ENCODE results near the gene DNALI1.

Gene DNALI1

DNA sequence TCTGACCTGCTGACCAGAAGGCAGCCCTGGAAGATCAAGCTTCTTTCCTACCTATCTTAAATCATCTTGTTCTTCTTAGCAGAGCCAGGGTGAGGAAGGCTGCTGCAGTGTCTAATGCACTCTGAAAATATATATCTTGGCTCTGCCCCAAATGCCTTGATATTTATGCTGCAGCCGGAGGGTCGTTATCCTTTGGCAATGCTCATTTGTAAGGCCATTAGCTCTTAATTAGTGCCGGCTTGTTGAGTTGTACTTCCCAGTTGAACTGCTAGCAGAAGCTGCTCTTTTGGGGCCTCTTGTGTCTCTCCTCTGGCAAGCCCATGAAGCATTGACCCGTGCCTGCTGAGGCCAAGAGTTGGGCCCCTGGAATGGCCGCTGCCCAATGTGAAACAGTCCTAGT lies 43.2 kb downstream of the DNALI1 start:
- peaks cover 9% of the 10 kb centered on the region for H3K27me3 ChIP-seq (ENCODE audit: low read depth)
- H3K4me3 ChIP-seq, result no peak overlapping the region
- H3K36me3 ChIP-seq (replicated peaks), result 0 out of 2 replicates have a peak, but pooled peaks cover 3% of the 10 kb centered on the region
- H3K4me1 ChIP-seq, result peaks cover 5% of the 10 kb centered on the region
- no peak for DNase-seq (ENCODE audit: low spot score in 2 of 2)
- in situ Hi-C loops (cut with MboI; ENCODE audit: low sequenced_read_pairs), result loop anchor here (5.0 to 25.0 kb wide), 2 partner anchors 82 to 362 kb away; no protein-coding TSS in a partner anchor
- 0 out of 2 replicates have a peak, but pooled peaks cover 2% of the 10 kb centered on the region for H3K9me3 ChIP-seq

DNA sequence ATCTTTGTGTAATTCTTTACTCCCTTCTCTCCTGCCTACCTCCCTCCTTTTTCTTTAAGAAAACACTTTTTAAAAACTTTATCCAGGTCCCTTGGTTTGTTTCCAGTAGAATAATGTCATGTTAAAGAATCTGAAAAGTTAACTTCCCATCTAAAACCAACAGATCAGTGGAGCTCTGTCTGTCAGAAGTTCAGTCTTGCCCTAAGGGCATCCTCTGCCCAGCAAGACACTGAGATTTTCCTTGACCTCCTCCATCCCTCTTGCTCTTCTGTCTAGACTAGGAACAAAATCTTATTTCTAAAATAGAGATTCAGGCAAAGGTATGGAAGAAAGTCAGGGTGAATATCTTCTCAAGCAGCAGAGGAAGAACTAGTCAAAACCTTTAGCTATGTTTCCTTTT lies 44.7 kb downstream of the DNALI1 start:
- in situ Hi-C loops (cut with MboI; ENCODE audit: low sequenced_read_pairs), result no loop called here
- DNase-seq (ENCODE audit: low spot score in 2 of 2), result no peak
- H3K36me3 ChIP-seq (replicated peaks), result no peaks in the 10 kb centered on the region
- H3K9me3 ChIP-seq, result no peaks in the 10 kb centered on the region
- H3K27me3 ChIP-seq (ENCODE audit: low read depth), result peaks cover 9% of the 10 kb centered on the region
- H3K4me1 ChIP-seq, result peaks cover under 1% of the 10 kb centered on the region; the same call in 1 of the 2 replicates
- no peak overlapping the region for H3K4me3 ChIP-seq

DNA sequence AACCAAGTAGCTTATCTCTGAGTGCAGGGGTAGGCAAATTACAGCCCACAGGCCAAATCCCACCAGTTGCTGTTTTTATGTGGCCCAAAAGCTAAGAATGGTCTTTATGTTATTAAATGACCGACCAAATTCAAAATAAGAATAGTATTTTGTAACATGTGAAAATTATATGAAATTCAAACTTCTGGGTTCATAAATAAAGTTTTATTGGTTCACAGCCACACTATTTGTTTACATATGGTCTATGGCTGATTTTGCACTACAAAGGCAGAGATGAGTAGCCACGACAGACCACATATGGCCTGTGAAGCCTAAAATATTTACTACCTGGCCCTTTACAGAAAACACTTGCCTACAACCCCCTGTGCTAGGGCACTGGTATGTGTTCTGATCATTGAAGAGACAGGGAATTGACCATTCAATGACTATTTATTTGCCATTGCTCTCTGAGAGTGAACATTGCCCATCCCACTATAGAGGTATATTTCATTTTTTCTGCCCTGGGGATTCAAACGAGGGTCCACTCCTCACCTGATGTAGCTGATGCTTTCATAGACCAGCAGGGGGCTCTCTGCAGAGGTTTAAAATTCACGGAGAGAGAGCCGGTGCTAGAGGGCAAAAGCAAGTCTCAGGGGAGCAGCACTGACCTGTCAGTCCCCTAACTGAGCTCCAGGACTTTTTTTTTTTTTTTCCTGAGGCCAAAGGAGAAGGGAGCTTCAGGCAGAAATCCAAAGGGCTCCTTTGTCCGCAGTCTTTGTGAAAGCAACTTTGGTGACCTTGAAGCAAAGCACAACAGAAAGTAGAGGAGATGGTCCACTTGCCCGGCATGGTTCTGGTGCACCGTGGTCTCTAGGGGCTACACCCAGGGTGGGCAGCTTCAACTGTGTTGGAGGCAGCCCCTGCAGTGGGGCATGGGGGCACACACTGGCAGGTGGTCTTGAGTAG lies 46.3 kb downstream of the DNALI1 start:
- Histone ChIP-seq H3K4me1 (no peaks in the 10 kb centered on the region), H3K36me3 (replicated peaks) (no peaks in the 10 kb centered on the region), H3K4me3 (no peak overlapping the region), H3K27me3 (ENCODE audit: low read depth) (peaks cover 17% of the 10 kb centered on the region), H3K9me3 (no peaks in the 10 kb centered on the region)
- peak; percentile 68 to 70 for DNase-seq (ENCODE audit: low spot score in 2 of 2)
- in situ Hi-C loops (cut with MboI; ENCODE audit: low sequenced_read_pairs), result no loop called here

DNA sequence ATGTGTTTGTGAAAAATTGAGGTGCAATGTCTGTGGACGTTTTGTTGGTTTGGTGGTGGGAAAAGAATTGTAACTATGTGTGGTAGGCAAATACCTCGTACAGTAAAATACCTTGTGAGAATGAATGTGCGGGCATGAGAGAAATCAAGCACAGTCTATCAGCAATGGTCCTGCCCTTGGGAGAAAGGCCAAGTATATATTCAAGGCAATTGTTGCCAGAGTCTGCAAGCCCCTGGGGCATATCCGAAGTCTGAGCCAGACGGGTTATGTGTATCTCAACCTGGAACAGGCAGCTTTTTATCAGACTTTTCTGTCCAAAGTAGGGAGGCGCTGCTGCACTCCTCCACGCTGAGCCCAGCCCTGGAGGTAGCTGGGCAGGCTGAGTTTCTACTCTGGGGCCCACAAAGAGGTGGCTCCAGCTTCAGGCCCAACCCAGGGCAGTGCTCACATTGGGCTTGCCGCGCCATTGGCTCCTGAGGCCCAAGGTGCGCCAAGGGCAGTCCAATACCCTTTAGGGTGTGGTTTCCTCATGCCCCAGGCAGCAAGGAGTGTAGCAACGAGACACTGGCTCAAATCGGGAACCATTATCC lies 48.4 kb downstream of the DNALI1 start:
- no peak for DNase-seq (ENCODE audit: low spot score in 2 of 2)
- Histone ChIP-seq H3K27me3 (ENCODE audit: low read depth) (peaks cover 36% of the 10 kb centered on the region), H3K4me1 (no peaks in the 10 kb centered on the region), H3K9me3 (no peaks in the 10 kb centered on the region), H3K4me3 (no peak overlapping the region), H3K36me3 (replicated peaks) (no peaks in the 10 kb centered on the region)
- in situ Hi-C loops (cut with MboI; ENCODE audit: low sequenced_read_pairs), result no loop called here

DNA sequence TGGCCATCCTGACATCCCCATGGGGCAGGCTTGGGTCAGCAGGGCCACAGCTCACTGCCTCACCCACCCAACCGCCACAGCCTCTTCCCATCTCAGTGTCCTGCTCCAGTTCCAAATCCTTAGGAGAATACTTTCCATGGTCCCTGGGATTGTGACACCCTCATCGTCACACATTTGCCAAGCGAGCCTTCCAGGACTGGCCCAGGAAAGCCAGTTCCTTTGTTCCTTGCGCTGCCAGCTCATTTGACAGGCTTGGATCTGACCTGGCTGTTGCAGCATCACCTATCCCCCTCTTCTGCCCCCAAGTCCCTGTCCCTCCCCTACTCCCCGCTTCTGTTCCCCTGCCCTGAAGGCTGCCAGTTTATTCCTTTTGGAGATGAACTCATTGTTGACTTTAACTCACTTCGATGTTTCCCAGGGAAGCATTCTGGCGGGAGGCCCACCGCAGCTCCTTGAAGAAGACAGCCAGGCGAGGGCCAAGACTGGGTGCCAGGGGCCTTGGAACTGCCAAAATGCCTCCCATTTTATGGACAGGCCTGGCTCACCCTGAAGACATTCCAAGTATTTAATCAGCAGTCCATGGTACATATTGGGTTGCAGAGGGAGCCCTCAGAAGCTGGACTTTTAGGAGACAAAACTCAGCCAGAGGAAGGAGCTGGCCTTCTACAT lies 49.2 kb downstream of the DNALI1 start:
- H3K4me1 ChIP-seq, result no peaks in the 10 kb centered on the region
- DNase-seq (ENCODE audit: low spot score in 2 of 2), result no peak

DNA sequence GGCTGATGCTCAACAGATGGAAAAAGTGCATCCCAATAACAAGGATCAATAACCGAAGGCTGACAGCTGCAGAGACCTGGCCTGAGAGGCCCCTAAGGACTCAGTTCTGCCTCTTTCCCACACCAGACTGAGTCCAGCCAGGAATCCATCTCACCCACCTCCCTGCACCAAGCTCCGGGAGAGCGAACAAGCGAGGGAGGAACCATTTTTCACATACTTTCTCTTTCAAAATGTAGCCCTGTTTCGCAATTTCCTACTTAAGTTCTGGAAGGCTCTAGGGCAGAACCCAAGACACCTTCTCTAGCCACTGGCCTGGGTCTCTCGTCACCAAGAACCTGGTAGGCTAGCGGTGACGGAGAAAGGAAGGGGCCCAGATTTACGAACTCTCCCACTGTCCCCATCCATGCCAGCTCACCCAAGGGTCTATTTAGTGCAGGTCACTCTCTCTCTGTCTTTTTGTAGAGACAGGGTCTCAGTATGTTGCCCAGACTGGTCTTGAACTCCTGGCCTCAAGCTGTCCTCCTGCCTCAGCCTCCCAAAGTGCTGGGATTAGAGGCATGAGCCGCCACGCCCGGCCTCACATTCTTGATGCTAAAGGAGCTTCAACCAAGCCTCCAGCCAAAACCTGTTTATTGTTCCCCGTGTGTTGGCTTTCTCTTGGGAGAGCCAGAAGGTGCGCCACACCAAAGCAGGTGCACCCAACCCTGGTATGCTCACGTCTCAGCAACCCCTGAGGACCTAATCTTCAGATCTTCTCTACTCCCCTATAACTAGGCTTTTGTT lies 49.9 kb downstream of the DNALI1 start:
- no peak for DNase-seq (ENCODE audit: low spot score in 2 of 2)
- H3K36me3 ChIP-seq (replicated peaks), result no peaks in the 10 kb centered on the region
- in situ Hi-C loops (cut with MboI; ENCODE audit: low sequenced_read_pairs), result no loop called here
- H3K4me1 ChIP-seq, result no peaks in the 10 kb centered on the region
- H3K4me3 ChIP-seq, result no peak overlapping the region
- H3K27me3 ChIP-seq (ENCODE audit: low read depth), result peaks cover 38% of the 10 kb centered on the region
- no peaks in the 10 kb centered on the region for H3K9me3 ChIP-seq

More for the DNA sequence above, 49.2 kb downstream of the DNALI1 start:
- Histone ChIP-seq H3K27me3 (ENCODE audit: low read depth) (peaks cover 36% of the 10 kb centered on the region), H3K9me3 (no peaks in the 10 kb centered on the region), H3K36me3 (replicated peaks) (no peaks in the 10 kb centered on the region), H3K4me3 (no peak overlapping the region)
- in situ Hi-C loops (cut with MboI; ENCODE audit: low sequenced_read_pairs), result no loop called here

DNA sequence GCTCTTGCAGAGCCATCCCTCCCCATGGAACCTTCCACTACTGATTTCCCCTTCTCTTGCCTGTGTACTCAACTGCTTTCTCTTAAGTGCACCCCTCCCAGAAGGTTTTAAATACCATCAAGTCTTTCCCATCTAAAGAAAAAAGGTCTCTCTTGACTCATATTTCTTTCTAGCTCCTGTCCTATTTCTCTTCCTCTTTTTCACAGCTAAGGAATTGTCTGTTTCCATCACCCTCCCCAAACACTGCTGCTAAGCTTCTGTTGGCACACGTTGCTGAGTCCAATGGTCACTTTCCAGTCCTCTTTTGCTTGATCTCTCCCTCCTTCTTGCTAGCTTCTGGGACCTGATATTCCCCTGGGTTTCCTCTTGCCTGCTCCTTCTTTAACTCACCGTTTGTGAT lies 52.3 kb downstream of the DNALI1 start:
- H3K9me3 ChIP-seq, result no peaks in the 10 kb centered on the region
- H3K4me1 ChIP-seq, result no peaks in the 10 kb centered on the region
- peaks cover 45% of the 10 kb centered on the region for H3K27me3 ChIP-seq (ENCODE audit: low read depth)
- H3K36me3 ChIP-seq (replicated peaks), result no peaks in the 10 kb centered on the region
- no peak for DNase-seq (ENCODE audit: low spot score in 2 of 2)
- H3K4me3 ChIP-seq, result no peak overlapping the region
- in situ Hi-C loops (cut with MboI; ENCODE audit: low sequenced_read_pairs), result no loop called here

DNA sequence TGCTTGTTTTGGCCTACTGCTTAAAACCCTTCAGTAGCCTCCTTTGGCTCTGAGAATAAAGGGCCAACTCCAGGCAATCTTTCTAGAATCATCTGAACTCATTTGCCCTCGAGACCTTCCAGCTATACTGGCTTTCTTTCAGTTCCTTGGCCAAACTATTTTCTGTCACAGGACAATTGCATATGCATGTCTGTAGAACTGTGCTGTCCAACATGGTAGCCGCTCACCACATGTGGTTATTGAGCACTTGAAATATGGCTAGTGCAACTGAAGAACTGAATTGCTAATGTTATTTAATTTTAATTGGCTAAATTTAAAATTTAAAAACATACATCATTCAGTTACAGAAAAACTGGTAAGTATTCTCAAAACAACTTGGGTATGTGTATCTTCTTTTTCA lies 53.3 kb downstream of the DNALI1 start:
- no peak for DNase-seq (ENCODE audit: low spot score in 2 of 2)
- no peaks in the 10 kb centered on the region for H3K4me1 ChIP-seq
- H3K4me3 ChIP-seq, result no peak overlapping the region
- H3K36me3 ChIP-seq (replicated peaks), result no peaks in the 10 kb centered on the region
- peaks cover 48% of the 10 kb centered on the region for H3K27me3 ChIP-seq (ENCODE audit: low read depth)
- H3K9me3 ChIP-seq, result no peaks in the 10 kb centered on the region
- in situ Hi-C loops (cut with MboI; ENCODE audit: low sequenced_read_pairs), result no loop called here

DNA sequence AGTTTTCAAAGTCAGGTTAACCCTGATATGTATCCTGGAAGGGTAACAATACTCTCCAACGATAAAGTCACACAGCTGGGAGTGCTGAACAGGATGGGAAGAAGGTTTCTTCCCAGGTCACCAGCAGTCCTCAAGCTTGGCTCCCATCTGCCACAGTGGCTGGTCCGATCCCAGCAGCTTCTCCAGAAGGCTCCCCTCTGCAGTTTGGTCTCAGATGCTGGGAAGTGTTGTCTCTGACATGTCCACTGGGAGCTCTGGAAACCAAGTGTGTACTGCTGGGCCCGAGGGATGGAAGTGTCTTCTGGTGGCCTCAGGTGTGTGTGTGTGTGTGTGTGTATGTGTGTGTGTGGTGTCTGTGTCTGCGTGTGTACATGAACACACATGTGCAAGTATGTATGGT lies 55.4 kb downstream of the DNALI1 start:
- no peaks in the 10 kb centered on the region for H3K9me3 ChIP-seq
- no peak for DNase-seq (ENCODE audit: low spot score in 2 of 2)
- H3K27me3 ChIP-seq (ENCODE audit: low read depth), result peaks cover 57% of the 10 kb centered on the region
- in situ Hi-C loops (cut with MboI; ENCODE audit: low sequenced_read_pairs), result no loop called here
- H3K4me3 ChIP-seq, result no peak overlapping the region
- no peaks in the 10 kb centered on the region for H3K4me1 ChIP-seq
- H3K36me3 ChIP-seq (replicated peaks), result no peaks in the 10 kb centered on the region

DNA sequence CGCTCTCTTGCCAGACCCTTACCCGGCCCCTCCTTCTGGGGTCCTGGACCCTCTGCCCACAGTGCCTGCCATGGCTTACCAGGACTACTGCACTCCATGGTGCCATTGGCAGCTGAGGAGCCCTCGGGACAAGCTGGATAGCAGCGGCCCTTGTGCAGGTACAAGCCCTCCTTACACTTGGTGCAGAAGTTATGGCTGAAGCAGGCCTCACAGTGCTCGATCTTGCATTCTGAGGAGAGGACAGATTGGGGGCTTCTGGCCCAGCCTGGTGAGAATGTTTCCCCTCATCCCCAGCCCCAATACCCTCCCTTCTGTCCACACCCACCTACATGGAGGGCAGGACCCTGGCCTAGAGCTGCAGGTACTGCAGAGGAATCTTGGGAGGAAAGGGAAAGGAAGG lies 57.4 kb downstream of the DNALI1 start:
- peaks cover 42% of the 10 kb centered on the region for H3K27me3 ChIP-seq (ENCODE audit: low read depth)
- H3K36me3 ChIP-seq (replicated peaks), result no peaks in the 10 kb centered on the region
- H3K4me3 ChIP-seq, result no peak overlapping the region
- DNase-seq (ENCODE audit: low spot score in 2 of 2), result no peak
- H3K9me3 ChIP-seq, result no peaks in the 10 kb centered on the region
- H3K4me1 ChIP-seq, result no peaks in the 10 kb centered on the region
- in situ Hi-C loops (cut with MboI; ENCODE audit: low sequenced_read_pairs), result no loop called here

DNA sequence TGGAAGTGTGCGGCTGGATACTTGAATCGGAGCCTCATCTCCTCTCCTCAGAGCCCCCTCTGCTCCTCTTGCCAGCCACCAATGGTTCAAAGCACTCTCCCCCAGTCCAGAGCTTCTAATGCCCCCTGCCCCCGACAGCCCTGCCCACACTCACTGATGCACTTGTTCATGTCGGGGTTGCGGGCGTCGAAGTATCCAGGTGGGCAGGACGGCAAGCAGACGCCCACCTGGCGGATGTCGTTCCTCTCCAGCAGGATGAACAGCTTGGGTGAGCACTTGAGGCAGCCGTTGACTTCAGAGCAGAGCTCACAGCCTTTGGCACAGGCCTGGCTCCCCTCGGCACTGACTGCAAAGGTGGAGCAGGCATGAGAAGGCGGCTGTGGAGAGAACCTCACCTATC lies 59.6 kb downstream of the DNALI1 start:
- Histone ChIP-seq H3K9me3 (no peaks in the 10 kb centered on the region), H3K4me3 (no peak overlapping the region), H3K27me3 (ENCODE audit: low read depth) (peaks cover 38% of the 10 kb centered on the region), H3K4me1 (no peaks in the 10 kb centered on the region), H3K36me3 (replicated peaks) (no peaks in the 10 kb centered on the region)
- in situ Hi-C loops (cut with MboI; ENCODE audit: low sequenced_read_pairs), result no loop called here
- no peak for DNase-seq (ENCODE audit: low spot score in 2 of 2)

Data from HAP-1 (cell line).